Right lobe of liver (tissue), 6 donors: ENCODE results near the gene GABRP. TPM values are rescaled to one million over a fixed set of nuclear protein-coding genes. Genes with fewer than 3 reads are reported as not detected.

Experiments used
- ATAC-seq, 4 donors: fragments of 200-7000 bp; cut with Tn5 transposase; one replicate each; pipeline ENCODE4 v1.9.1; 2020; ENCODE audit warnings: mild to moderate bottlenecking in 4 of 4, moderate library complexity in 4 of 4
- DNase-seq, 3 donors: peaks; one replicate each; pipeline ENCODE4 v3.0.0-alpha.2; 2020
- H3K27ac ChIP-seq, 3 donors: fragments of 200-600 bp; one replicate each; pipeline ENCODE4 v1.8.0; 2022
- H3K27me3 ChIP-seq, 2 donors: fragments of 200-600 bp; one replicate each; pipeline ENCODE4 v1.8.0; 2022
- H3K36me3 ChIP-seq, 4 donors: fragments of 200-600 bp; sonication (generic) in 1 of 4; one replicate each; pipeline versions ENCODE4 v1.5.1 to v1.8.0; 2017 to 2022; ENCODE audit warnings: control low read depth in 1 of 4
- H3K4me1 ChIP-seq, 4 donors: fragments of 200-600 bp; sonication (generic) in 1 of 4; one replicate each; pipeline versions ENCODE4 v1.5.1 to v1.8.0; 2017 to 2022; ENCODE audit warnings: control low read depth in 1 of 4
- H3K4me3 ChIP-seq, 3 donors: fragments of 200-600 bp; one replicate each; pipeline ENCODE4 v1.8.0; 2022
- H3K9me3 ChIP-seq, 4 donors: fragments of 200-600 bp; sonication (generic) in 1 of 4; one replicate each; pipeline versions ENCODE4 v1.5.1 to v1.8.0; 2017 to 2022; ENCODE audit warnings: control low read depth in 1 of 4
- CTCF ChIP-seq, 4 donors: fragments of 200-600 bp in 3 of 4; fragments of 450-650 bp in 1 of 4; IDR thresholded peaks; one replicate each; pipeline versions ENCODE4 v1.5.1 to v1.8.0; 2016 to 2022; ENCODE audit warnings: antibody characterized with exemption in 4 of 4, mild to moderate bottlenecking in 2 of 4
- POLR2A ChIP-seq: fragments of 450-650 bp; IDR thresholded peaks from one replicate; pipeline ENCODE4 v1.6.1; 2017; ENCODE audit warnings: antibody characterized with exemption, mild to moderate bottlenecking
- WGBS: methylation state at CpG from one replicate; pipeline ENCODE4 v1.1.6; 2018; ENCODE audit warnings: low coverage, low lambda C conversion rate; ENCODE audit not compliant: insufficient coverage; ENCODE audit errors: missing lambda C conversion rate; 5-methylcytosine and 5-hydroxymethylcytosine counted together
- intact Hi-C, 2 donors: fragments of 100-400 bp; cut with DNase I; formaldehyde crosslinking; loops; one replicate each; pipeline versions ENCODE4 v1.11.2 to v1.14.1; 2022
- total RNA-seq, 6 experiments: library from RNA; depleted of rRNA in 2 of 6; stranded (reverse); fragments of >200 nt in 2 of 6; fragmentation: NEBNext Ultra II Directional in 3 of 6; extraction: Animal tissue kit (Norgen Biotek cat#: 25700) in 3 of 6; gene quantifications; one replicate each; pipeline versions ENCODE4 v1.1.0 to v1.2.4, GENCODE V29; 2016 to 2023
- donor health status: DM: no; HTN: yes; CAD: no.
- donor health status: DM: no; HTN: no; CAD: no.
- donor health status: DM: no; HTN: no; CAD: no.
- donor health status: DM: no; HTN: yes; CAD: no.
- donor health status: DM: no; HTN: yes; CAD: no.

GABRP gene
- total RNA-seq, 6 experiments from 2014 or later, result 0.20 to 0.64 (median 0.39) TPM

- WGBS, result 40% methylated on average over 1 of the region's 1 CpG
- TF ChIP-seq POLR2A (no peak), CTCF (IDR thresholded peaks at IDR 0.05) (no peak)
- H3K4me3 ChIP-seq, result no peak overlapping the region
- no peak overlapping the region for H3K27ac ChIP-seq
- H3K4me1 ChIP-seq, result no peaks in the 10 kb centered on the region
- intact Hi-C loops, result no loop called here
- H3K27me3 ChIP-seq, result no peaks in the 10 kb centered on the region
- DNase-seq (no peak), ATAC-seq (no peak)
- no peaks in the 10 kb centered on the region for H3K9me3 ChIP-seq
- H3K36me3 ChIP-seq, result no peaks in the 10 kb centered on the region
These were observed 1.6 kb upstream of the GABRP start for GRCh38 chr5:170781946-170782345.

GRCh38 chr5:170782438-170782837 is 1.1 kb upstream of the GABRP start:
- TF ChIP-seq CTCF (IDR thresholded peaks at IDR 0.05) (no peak), POLR2A (no peak)
- H3K4me1 ChIP-seq, result no peaks in the 10 kb centered on the region
- DNase-seq (no peak), ATAC-seq (peak in 1 of 4 donors; percentile 24)
- WGBS, result 64% methylated on average over 6 of the region's 6 CpGs
- H3K27ac ChIP-seq, result no peak overlapping the region
- H3K9me3 ChIP-seq, result no peaks in the 10 kb centered on the region
- no peaks in the 10 kb centered on the region for H3K27me3 ChIP-seq
- H3K36me3 ChIP-seq, result no peaks in the 10 kb centered on the region
- intact Hi-C loops, result no loop called here
- H3K4me3 ChIP-seq, result no peak overlapping the region

GRCh38 chr5:170785416-170785815 is 1.9 kb downstream of the GABRP start:
- ATAC-seq (no peak), DNase-seq (no peak)
- intact Hi-C loops, result no loop called here
- no peaks in the 10 kb centered on the region for H3K9me3 ChIP-seq
- H3K4me1 ChIP-seq, result no peaks in the 10 kb centered on the region
- no peak for TF ChIP-seq POLR2A
- no peak for TF ChIP-seq CTCF (IDR thresholded peaks at IDR 0.05)
- H3K4me3 ChIP-seq, result no peak overlapping the region
- no peaks in the 10 kb centered on the region for H3K27me3 ChIP-seq
- H3K27ac ChIP-seq, result no peak overlapping the region
- no peaks in the 10 kb centered on the region for H3K36me3 ChIP-seq
- WGBS, result 57% methylated on average over 3 of the region's 3 CpGs

- no peak for DNase-seq
- Histone ChIP-seq H3K9me3 (no peaks in the 10 kb centered on the region), H3K27me3 (no peaks in the 10 kb centered on the region), H3K27ac (no peak overlapping the region), H3K36me3 (no peaks in the 10 kb centered on the region), H3K4me3 (no peak overlapping the region), H3K4me1 (no peaks in the 10 kb centered on the region)
- intact Hi-C loops, result no loop called here
- no peak for ATAC-seq
- WGBS, result 100% methylated on average over 1 of the region's 5 CpGs
- TF ChIP-seq CTCF (IDR thresholded peaks at IDR 0.05), result no peak
- TF ChIP-seq POLR2A, result no peak
These were observed 3.7 kb downstream of the GABRP start for GRCh38 chr5:170787216-170787615.
